ENCODE measurements around the gene CDRT15L2.
"Not testable (repeated sequence)": the region's sequence is repeated elsewhere in the genome, so short reads cannot be mapped to it uniquely, and the experiment has no call there.

DNA sequence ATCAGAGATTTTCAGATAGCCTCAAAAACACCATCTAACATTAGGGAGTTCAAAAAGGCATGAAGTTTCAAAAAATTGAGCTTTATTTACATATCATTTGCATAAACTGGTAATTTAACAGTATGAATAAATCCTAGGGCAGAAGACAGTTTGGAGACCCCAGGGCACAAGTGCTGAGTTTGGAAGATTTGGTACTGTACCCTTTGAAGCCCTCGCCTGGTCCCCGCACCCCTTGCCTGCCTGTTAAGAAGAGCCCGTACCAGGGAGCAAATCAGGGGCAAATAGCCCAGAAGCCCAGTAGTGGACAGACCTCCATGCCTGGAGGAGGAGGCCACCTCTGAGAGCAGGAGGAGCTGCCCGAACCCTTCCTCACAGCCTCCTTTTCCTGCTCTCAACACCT, 24.8 kb upstream of the CDRT15L2 start:
- TF ChIP-seq, protein P1, sequence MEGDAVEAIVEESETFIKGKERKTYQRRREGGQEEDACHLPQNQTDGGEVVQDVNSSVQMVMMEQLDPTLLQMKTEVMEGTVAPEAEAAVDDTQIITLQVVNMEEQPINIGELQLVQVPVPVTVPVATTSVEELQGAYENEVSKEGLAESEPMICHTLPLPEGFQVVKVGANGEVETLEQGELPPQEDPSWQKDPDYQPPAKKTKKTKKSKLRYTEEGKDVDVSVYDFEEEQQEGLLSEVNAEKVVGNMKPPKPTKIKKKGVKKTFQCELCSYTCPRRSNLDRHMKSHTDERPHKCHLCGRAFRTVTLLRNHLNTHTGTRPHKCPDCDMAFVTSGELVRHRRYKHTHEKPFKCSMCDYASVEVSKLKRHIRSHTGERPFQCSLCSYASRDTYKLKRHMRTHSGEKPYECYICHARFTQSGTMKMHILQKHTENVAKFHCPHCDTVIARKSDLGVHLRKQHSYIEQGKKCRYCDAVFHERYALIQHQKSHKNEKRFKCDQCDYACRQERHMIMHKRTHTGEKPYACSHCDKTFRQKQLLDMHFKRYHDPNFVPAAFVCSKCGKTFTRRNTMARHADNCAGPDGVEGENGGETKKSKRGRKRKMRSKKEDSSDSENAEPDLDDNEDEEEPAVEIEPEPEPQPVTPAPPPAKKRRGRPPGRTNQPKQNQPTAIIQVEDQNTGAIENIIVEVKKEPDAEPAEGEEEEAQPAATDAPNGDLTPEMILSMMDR (IDR thresholded peaks at IDR 0.05) = not testable (repeated sequence)
- not testable (repeated sequence) for TF ChIP-seq POLR2A (IDR thresholded peaks at IDR 0.05)

Data from adrenal gland (tissue), 5 donors.